ENCODE results near the gene CYP3A4. TPM values are rescaled to one million over a fixed set of nuclear protein-coding genes. Genes with fewer than 3 reads are reported as not detected.
A peak's percentile ranks its signal among the peaks of the same experiment; 100 is the strongest.
"Not testable (repeated sequence)": the region's sequence is repeated elsewhere in the genome, so short reads cannot be mapped to it uniquely, and the experiment has no call there.

The CYP3A4 gene
- polyA plus RNA-seq, 5 donors = 0.14 to 0.34 (median 0.18) TPM

DNA sequence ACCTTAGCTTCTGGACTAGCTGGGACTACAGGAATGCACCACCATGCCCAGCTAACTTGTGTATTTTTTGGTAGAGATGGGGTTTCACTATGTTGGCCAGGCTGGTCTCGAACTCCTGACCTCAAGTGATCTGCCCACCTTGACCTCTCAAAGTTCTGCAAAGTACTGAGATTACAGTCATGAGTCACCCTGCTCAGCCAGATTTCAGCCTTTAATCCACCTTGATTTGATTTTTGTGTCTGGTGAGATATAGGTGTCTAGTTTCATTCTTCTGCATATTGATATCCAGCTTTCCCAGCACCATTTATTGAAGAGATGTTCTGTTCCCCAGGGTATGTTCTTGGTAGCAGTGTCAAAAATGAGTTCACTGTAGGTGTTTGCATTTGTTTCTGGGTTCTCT lies 28.9 kb downstream of the CYP3A4 start:
- DNase-seq = no peak

DNA sequence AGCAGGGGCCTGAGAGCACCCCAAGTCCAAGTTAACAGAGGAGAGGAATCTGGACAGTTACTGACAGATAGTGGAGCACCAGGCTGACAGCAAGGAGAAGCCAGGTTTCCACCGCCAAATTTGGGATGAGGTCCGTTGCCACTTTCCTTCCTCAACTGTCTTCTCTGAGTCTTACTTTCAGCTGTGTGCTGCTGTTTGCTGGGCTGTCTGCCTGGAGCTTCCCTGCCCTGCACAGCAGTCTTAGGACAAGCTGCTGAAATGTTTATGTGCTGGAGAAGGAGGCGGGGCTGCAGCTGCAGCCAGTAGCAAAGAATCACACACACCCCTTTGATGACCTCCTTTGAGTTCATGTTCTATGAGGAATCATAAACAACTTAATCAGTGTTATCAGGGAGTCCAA lies 31.6 kb downstream of the CYP3A4 start:
- DNase-seq = peak in 1 of 2 donors; percentile 45

DNA sequence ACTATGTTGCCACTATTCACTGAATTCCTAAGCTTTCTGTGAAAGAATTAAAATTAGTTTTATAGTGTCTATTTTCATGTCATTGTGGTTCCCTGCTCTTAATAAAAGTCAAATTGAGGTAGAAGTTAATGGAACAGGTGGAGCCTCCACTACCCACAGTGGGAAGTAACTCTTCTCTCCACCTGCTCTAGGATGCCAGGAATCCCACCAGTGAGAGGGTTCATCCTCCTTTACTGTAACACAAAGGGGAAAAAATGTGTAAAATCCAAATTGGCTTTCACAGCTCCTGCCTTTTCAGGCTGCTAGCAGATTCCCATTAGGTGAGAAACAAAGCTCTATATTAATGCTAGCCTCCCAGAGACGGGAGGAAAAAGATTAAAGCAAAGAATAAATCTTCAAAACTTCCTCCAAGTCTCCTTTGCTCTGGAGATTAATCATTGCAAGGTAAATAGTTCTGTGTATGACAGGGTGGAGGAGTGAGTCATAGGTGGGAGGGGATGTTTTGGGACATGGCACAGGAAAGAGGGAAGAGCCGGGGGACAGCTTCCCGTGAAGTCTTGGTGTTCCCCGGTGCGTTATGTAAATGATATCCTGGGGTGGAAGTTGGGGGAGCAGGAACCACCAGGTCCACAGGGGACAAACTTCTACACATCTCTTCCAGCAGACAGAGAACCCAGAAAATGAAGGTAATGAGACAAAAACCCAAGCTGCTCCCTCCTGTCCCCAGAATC lies 32.5 kb downstream of the CYP3A4 start:
- DNase-seq = not testable (repeated sequence)

DNA sequence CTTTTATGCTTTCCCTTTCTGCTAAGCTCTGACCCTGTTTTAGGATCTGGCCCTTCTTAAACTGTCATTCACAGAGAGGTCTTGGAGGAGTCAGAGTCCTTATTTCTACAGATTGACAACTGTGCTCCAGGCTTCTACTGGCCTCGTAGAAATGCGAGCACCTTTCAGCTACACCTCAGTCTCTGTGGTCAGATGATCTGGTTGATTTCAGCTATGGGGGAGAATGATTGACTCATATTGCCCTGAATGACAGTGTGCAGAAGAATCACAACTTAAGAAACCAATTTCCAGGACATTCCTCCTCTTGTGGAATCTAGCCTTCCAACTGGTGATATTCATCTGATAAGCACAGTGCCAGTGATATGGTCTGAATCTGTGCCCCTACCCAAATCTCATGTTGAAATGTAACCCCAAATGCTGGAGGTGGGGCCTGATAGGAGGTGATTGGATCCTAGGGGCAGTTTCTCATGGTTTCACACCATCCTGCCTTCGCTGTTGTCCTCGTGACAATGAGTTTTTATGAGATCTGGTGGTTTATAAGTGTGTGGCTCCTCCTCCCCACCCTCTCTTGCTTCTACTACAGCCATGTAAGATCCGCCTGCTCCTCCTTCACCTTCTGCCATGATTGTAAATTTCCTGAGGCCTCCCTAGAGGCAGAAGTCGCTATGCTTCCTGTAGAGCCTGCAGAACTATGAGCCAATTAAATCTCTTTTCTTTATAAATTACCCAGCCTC lies 35.0 kb downstream of the CYP3A4 start:
- DNase-seq = no peak

DNA sequence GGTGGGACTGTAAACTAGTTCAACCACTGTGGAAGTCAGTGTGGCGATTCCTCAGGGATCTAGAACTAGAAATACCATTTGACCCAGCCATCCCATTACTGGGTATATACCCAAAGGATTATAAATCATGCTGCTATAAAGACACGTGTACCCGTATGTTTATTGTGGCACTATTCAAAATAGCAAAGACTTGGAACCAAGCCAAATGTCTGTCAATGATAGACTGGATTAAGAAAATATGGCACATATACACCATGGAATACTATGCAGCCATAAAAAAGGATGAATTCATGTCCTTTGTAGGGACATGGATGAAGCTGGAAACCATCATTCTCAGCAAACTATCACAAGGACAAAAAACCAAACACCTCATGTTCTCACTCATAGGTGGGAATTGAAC lies 37.1 kb downstream of the CYP3A4 start:
- not testable (repeated sequence) for DNase-seq

DNA sequence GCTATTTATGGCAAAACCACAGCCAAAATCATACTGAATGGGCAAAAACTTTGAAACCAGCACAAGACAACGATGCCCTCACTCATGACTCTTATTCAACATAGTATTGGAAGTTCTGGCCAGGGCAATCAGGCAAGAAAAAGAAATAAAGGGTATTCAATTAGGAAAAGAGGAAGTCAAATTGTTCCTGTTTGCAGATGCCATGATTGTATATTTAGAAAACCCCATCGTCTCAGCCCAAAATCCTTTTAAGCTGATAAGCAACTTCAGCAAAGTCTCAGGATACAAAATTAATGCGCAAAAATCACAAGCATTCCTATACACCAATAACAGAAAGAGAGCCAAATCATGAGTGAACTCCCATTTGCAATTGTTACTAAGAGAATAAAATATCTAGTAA lies 38.6 kb downstream of the CYP3A4 start:
- DNase-seq = not testable (repeated sequence)

DNA sequence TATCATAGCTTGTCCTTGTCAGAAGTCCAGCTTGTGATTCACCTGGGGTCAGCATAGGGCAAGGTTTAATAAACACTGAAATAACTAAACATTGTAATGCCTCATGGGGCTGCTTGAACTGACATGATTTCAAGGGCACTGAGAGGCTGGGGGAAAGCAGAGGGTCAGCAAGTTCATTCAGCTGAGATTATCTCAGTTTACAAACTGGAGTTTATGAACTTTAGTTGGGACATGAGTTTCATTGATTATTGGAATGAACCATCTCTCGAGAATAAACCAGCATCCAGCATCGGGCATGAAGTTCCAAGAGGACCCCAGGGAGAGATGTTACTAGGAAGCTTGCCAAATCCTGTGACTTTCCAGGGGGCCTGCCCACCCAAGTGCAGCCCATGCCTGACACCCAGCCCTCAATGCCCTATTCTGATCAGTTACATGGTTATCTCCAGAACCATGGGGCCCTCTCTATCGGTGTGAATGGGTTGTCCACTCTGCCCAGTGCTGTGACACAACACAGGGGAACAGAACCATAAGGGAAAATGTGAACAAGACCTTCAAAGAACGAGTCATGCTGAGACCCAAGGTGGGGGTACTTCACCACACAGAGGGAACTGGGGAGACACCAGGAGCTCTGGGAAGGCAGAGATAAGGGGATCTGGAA lies 41.1 kb downstream of the CYP3A4 start:
- DNase-seq = no peak

DNA sequence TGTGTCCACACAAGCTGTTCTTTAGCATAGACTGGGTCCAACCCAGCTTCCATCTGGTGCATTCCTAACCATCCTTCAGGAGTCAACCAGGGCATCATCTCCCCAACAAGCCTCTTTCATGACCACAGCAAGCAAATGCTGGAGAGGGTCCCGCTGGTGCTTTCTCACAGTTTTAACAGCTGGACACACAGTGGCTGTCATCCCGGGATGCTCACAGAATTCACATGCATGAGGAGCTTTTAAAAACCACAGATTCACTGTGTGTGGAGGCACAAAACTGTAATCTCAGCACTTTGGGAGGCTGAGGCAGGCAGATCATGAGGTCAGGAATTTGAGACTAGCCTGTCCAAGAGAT lies 42.6 kb downstream of the CYP3A4 start:
- DNase-seq = no peak

DNA sequence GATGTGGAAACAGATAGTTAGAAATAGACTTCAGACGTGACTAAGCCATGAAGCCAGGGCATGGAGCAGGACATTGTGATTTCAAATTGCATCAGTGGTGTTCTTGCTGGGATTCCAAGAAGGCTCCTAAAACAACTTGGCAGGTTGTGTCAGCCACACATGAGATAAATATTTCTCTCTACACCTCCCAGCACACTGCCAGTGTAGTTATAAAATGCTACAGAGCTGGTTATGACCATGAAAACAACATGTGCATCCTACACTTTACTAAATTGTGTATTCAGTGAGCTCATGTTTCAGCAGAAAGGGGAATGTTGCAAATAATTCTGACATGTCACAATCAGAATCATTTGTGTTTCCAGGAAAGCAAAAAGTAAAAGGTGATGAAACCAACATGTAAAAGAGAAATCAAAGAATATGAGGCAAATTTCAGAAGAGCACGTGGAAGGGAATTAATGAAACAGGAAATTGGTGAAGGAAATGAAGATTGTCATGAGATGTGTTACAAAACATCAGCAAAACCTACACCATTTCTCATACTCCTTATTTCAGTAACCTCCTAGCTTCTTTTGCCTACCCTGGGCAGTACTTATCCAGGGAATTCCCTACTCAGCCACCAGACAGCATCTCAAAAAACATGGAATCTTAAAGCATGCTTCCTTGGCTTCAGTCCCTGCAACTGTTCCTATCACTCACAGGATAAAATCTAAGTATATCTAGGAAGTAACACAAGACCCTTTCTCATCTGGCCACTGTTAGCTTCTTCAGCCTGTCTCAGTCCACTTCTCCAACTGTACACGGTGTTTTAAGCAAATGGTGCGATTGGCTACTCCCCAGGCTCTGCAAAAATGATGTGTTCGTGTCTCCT lies 43.2 kb downstream of the CYP3A4 start:
- no peak for DNase-seq

DNA sequence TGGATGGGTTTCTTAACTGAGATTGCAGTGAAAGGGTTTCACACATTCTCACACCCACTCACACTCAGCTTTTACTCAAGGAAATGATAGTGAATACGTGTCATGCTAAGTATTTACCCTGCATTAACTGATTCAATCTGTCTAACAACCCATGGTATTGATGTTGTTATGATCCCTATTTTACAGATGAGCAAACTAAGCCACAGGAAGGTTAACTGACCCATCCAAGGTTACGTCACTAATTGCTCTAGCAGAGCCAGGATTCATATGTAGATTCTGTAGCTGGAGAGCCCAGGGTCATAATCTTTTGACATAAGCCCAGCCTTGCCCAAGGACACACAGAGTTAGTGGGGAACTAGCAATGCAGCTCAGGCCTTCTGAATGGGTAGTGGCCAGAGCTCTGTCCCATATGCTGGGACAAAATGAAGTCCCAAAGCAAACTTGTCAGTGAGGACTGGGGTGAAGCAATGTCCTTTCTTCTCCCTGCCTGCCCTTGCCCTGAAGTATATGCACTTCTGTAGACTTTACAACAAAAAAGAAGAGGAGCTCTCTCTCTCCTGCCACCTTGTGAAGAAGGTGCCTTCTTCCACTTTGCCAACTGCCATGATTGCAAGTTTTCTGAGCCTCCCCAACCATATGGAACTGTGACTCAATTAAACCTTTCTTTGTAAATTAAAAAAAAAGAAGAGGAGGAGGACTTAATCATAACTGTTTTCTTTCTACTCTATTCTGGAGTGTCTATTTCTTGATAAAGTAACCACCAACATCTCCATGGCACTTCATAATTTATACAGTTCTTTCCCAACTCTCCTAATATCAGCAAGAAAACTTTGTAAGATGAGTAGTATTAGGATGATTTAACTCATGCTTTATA lies 44.0 kb downstream of the CYP3A4 start:
- no peak for DNase-seq

DNA sequence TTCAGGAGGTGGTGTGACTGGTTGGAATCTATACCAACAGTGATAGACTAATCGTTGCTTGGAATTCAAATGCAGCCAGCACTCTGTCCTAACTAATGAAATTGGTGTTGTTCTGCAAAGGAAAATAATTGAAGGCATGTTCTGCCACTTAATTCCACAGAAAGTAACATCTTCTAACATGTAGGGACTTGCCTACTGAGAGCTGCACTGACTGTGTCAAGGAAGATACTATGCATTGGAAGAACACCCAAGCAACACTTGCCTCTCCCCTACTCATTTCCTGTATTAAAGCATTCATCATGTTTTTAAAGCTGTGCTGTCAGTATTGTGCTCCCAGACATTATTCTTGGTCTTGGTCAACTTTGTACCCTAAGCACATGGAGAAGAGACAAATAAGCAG lies 46.3 kb downstream of the CYP3A4 start:
- no peak for DNase-seq

DNA sequence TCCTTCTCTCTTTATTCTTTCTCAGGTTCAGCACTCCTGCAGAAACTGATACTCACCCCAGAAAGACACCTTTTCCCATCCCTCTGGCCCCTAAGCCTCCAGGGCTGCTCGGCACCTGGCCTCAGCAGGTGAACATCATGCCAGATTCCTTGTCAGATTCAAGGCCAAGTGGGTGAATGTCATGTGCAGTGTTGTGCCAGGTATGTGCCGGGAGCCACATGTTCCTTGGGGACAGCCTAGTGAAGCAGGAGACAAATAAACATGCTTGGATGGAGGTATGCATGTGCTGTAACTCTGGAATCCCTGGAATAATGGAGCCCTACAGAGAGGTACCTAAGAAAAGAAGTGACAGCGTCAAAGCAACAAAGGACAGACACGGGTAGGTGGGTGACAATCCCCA lies 47.3 kb downstream of the CYP3A4 start:
- not testable (repeated sequence) for DNase-seq

DNA sequence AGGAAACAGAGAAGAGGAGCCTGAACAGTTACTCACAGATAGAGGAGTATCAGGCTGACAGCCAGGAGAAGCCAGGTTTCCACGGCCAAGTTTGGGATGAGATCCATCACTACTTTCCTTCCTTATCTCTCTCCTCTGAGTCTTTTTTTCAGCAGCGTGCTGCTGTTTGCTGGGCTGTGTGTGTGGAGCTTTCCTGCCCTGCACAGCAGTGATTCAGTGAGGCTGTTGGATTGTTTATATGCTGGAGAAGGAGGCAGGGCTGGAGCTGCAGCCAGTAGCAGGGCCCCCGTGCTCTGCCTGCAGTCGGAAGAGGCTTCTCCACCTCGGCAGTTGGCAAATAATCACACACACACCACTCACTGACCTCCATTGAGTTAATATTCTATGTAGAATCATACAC lies 49.0 kb downstream of the CYP3A4 start, which contains the start of gene CYP3A7:
Gene CYP3A7, minus strand, starts transcription at position 210 of the 400 bp plus-strand sequence. Its CDS starts 103 bp downstream, at position 107.
- DNase-seq = no peak

DNA sequence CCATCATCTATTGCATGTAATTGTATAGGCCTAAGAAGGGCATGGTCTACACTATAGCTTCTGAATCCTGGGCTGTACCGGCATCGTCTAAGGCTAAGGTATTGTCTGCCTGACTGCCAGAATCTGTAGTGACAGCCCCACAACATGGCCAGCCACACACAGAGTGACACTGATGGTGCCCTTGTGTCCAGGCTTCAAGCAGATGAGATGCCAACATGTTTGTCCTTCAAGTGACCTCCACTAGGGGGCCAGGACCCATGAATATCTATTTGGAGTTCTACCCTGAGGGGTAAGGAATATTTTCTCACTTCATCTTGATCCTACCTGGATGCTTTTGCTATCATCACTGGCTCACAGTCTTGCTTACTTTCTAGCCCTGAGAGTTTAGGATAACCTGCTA lies 50.5 kb downstream of the CYP3A4 start:
- no peak for DNase-seq

DNA sequence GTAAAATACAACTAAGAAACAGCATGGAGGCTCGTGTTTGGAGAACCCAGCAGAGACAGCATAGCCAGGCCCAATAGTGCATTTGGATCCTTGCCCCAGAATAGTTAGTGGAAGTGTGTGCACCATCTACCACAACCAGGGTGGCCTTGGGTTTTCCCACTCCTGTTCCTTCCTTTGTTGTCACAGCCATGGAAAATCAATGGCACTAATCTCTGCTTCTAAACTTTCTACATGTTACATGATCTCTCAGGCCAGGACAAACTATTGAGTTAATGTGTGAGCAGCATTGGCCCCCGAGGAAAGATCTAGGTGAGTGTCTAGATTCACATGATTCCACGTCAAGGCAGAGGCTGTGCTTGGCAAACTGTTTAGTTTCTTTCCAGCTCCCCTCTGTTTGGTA lies 51.0 kb downstream of the CYP3A4 start:
- no peak for DNase-seq

DNA sequence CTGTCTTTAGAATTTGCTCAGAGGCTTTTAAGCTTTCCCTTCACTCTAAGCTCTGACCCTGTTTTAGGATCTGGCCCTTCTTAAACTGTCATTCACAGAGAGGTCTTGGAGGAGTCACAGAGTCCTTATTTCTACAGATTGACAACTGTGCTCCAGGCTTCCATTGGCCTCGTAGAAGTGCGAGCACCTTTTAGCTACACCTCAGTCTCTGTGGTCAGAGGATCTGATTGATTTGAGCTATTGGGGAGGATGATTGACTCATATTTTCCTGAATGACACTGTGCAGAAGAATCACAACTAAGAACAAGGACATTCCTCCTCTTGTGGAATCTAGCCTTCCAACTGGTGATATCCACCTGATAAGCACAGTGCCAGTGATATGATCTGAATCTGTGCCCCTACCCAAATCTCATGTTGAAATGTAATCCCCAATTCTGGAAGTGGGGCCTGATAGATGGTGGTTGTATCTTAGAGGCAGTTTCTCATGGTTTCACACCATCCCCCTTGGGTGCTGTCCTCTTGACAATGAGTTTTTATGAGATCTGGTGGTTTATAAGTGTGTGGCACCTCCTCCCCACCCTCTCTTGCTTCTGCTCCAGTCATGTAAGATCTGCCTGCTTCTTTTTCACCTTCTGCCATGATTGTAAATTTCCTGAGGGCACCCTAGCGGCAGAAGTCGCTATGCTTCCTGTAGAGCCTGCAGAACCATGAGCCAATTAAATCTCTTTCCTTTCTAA lies 52.2 kb downstream of the CYP3A4 start:
- DNase-seq = no peak

DNA sequence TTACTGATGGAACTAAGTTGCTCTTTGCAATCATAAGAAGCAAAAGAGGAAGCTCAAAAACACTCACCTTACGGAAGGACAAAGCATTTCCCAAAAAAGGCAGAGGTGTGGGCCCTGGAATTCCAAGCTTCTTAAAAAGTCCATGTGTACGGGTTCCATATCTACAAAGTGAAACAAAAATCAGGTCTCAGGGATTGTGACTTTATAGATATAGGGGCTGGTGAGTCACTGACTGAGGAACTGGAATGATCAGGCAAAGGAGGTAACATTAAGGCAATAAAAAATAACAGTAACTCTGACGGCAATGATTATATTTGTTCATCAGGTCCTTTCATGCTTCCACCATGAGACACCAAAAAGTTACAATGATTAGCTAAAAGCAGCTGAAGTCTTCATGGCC lies 53.0 kb downstream of the CYP3A4 start:
- DNase-seq = no peak

DNA sequence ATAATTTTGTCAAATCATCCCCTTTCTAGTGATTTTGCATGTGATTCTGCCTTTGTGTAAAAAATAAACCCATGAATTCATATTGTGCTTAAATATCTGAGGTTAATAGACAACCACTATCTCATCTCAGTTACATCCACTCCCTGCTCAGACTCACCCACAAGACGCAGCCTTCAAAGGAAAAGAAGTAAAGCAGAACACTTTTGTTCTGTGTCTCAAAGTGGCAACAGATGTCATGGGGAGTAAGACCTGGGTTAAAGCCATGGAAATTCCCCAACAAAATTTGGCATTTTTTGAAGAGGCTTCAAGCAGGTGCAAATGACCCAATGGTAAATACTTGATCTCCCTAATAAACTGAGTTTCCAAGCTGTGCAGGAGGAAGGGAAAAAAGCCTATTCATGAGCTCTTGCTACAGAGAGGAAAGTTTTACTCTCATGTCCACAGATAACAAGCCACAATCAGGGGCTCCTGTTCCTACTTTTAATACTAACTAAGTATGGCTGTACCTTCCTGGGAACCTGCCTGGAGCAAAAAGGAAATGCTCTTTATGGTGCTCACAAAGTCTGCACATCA lies 53.7 kb downstream of the CYP3A4 start:
- no peak for DNase-seq

DNA sequence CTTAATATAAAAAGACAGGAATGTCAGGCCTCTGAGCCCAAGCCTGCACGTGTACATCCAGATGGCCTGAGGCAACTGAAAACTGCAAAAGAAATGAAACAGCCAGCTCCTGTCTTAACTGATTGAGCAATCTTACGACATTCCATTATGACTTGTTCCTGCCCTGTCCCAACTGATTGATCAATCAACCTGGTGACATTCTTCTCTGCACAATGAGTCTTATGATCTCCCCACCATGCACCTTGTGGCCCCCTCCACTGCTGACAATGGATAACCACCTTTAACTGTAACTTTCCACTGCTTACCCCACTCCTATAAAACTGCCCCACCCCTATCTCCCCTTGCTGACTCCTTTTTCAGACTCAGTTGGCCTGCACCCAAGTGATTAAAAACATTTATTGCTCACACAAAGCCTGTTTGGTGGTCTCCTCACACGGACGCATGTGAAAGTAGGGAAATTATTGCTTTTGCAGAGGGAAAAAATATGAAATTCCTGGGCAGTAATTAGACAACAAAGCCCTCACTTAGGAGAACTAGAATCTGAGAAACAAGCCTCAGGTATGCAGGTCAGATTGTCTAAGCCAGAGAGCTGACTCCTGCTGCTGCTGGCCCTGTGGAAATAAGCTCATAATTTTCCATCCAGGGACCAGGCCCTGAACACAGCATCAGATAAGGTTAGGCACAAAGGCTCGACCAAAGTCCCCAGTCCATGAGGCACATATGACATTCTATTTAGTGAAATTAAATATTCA lies 54.3 kb downstream of the CYP3A4 start:
- peak in 1 of 2 donors; percentile 40 for DNase-seq
